ENCODE measurements around the gene ADGRG1.

GRCh38 chr16:57628783-57629293 is 408 bp downstream of the ADGRG1 start:
- TF ChIP-seq POLR2A (IDR thresholded peaks at IDR 0.05) (no peak), CTCF (IDR thresholded peaks at IDR 0.05) (no peak)
